NCI-H2171 (cell line): ENCODE data around the gene LGALS4.
"Not testable (repeated sequence)": the region's sequence is repeated elsewhere in the genome, so short reads cannot be mapped to it uniquely, and the experiment has no call there.

Experiments
- DNase-seq: peaks from one replicate; lab custom pipeline; 2025; lab: John Stamatoyannopoulos, UW

Gene LGALS4

GRCh38 chr19:38770228-38770948 lies 42.4 kb downstream of the LGALS4 start:
- not testable (repeated sequence) for DNase-seq

DNA sequence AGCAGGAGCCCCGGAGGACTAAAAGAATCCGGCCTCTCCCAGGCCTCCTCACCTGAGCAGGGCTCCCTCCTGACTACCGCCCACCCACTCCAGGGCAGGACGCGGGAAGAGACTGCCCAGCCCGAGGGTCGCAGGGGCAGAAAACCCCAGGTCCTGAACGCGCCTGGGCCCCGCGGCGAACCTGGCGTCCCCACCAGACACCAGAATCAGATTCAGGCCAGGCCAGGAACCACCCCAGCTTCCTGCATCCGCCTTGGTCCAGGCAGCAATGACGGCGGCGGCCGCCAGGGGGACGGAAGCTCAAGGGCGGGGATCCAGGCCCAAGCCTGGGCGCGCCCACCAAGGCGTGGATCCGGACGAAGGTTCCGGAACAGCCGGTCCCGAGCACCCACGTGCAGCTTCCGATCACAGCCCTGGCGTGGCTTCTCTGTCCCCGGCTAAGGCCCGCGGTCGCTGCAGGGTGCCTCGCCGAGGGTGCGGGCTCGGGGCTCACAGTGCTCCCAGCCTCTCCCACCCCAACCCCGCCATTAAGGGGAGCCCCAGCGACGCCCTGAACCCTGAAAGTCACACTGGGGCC lies 43.0 kb downstream of the LGALS4 start:
- no peak for DNase-seq

GRCh38 chr19:38766276-38767047 lies 46.3 kb downstream of the LGALS4 start:
- no peak for DNase-seq

DNA sequence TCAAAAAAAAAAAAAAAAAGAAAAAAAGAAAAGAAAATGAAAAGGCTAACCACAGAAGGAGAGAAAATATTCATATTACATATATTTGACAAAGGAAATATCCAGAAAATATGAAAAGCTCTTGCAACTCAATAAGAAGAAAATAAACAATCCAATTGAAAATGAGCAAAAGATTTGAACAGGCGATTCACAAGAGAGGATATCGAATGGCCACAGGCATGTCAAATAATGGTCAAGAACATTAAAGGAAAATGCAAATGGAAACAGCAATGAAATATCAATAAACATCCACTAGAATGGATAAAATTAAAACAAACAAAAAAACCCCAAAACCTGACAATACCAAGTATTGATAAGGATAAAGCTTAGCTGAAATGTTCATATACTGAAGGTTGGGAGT lies 47.5 kb downstream of the LGALS4 start:
- DNase-seq, result no peak

- no peak for DNase-seq
Measured at GRCh38 chr19:38763795-38764220, 48.9 kb downstream of the LGALS4 start.

DNA sequence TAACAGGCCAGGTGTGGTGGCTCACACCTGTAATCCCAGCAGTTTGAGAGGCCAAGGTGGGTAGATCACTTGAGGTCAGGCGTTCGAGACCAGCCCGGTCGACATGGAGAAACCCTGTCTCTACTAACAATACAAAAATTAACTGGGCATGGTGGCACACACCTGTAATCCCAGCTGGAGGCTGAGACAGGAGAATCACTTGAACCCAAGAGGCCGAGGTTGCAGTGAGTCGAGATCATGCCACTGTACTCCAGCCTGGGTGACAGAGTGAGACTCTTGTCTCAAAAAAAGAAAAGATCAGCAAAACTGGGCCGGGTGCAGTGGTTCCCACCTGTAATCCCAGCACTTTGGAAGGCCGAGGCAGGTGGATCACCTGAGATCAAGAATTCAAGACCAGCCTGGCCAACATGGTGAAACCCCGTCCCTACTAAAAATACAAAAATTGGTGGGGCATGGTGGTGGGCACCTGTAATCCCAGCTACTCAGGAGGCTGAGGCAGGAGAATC lies 50.8 kb downstream of the LGALS4 start:
- DNase-seq, result not testable (repeated sequence)

DNA sequence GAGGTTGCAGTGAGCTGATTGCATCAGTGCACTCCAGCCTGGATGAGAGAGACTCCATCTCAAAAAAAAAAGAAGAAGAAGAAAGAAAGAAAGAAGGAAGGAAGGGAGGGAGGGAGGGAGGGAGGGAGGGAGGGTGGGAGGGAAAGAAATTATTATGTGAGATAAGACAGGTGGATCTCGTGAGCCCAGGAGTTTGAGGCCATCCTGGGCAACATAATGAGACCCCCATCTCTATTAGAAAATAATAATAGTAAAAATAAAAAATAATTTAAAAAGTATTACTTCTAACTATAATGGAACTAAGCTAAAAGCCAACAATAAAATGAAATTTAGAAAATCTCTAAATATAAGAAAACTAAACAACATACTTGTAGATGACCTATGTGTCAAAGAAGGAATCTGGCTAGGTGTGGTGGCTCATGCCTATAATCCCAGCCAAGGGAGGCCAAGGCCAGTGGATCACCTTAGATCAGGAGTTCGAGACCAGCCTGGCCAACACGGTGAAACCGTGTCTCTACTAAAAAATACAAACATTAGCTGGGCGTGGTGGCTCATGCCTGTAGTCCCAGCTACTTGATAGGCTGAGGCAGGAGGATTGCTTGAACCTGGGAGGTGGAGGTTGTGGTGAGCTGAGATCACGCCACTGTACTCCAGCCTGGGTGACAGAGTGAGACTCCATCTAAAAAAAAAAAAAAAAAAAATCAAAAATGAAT lies 51.8 kb downstream of the LGALS4 start:
- not testable (repeated sequence) for DNase-seq

DNA sequence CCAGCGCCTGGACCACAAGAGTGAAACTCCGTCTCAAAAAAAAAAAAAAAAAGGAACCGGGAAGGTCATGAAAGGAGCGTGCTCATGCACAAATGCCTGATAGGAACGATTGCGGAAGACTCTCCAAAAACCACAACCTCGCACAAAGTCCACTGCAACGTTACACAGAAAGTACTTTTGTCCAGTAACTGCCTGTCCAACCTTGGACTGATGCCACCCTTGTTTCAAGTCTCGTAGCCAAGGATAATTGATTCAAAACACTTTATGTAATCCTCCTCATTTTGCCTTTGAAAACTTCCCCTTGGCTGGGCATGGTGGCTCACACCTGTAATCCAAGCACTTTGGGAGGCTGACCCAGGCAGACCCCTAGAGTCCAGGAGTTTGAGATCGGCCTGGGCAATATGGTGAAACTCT lies 53.1 kb downstream of the LGALS4 start:
- DNase-seq, result no peak

GRCh38 chr19:38754196-38754595 lies 58.5 kb downstream of the LGALS4 start:
- DNase-seq, result not testable (repeated sequence)

DNA sequence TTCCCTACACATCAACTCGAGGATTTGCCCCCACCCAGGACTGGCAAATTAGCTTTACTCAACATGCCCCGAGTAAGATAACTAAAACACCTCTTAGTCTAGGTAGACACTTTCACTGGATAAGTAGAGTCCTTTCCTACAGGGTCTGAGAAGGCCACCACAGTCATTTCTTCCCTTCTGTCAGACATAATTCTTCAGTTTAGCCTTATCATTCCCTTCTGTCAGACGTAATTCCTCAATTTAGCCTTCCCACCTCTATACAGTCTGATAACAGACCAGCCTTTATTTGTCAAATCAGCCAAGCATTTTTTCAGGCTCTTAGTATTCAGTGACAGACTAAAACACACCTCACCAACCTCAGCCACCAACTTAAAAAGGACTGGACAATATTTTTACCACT lies 59.0 kb downstream of the LGALS4 start:
- DNase-seq, result not testable (repeated sequence)
